ENCODE results near the gene OTOP2.
"Not testable (repeated sequence)": the region's sequence is repeated elsewhere in the genome, so short reads cannot be mapped to it uniquely, and the experiment has no call there.

OTOP2 gene

GRCh38 chr17:74975943-74976342 is 51.9 kb downstream of the OTOP2 start:
- DNase-seq = no peak

- DNase-seq = no peak
Measured at GRCh38 chr17:74977802-74978201, 53.7 kb downstream of the OTOP2 start.

- no peak for DNase-seq
Measured at GRCh38 chr17:74978240-74978639, 54.2 kb downstream of the OTOP2 start.

GRCh38 chr17:74979408-74980146 is 55.5 kb downstream of the OTOP2 start:
- no peak for DNase-seq

- no peak for DNase-seq
Measured at GRCh38 chr17:74981318-74981978, 57.4 kb downstream of the OTOP2 start.

- DNase-seq = peak; percentile 70 to 87 (median 78)
Measured at GRCh38 chr17:74981979-74982662, 58.0 kb downstream of the OTOP2 start.

- not testable (repeated sequence) for DNase-seq
Measured at GRCh38 chr17:74982663-74983313, 58.7 kb downstream of the OTOP2 start.

All from T-helper 1 cell (primary cell).